ENCODE measurements around the gene ADSL. TPM values are rescaled to one million over a fixed set of nuclear protein-coding genes. Genes with fewer than 3 reads are reported as not detected.

Gene ADSL
- total and polyA plus RNA-seq, 2 of the 4 experiments (the other 2 are of a cell fraction): 93.6 to 229 TPM

DNA sequence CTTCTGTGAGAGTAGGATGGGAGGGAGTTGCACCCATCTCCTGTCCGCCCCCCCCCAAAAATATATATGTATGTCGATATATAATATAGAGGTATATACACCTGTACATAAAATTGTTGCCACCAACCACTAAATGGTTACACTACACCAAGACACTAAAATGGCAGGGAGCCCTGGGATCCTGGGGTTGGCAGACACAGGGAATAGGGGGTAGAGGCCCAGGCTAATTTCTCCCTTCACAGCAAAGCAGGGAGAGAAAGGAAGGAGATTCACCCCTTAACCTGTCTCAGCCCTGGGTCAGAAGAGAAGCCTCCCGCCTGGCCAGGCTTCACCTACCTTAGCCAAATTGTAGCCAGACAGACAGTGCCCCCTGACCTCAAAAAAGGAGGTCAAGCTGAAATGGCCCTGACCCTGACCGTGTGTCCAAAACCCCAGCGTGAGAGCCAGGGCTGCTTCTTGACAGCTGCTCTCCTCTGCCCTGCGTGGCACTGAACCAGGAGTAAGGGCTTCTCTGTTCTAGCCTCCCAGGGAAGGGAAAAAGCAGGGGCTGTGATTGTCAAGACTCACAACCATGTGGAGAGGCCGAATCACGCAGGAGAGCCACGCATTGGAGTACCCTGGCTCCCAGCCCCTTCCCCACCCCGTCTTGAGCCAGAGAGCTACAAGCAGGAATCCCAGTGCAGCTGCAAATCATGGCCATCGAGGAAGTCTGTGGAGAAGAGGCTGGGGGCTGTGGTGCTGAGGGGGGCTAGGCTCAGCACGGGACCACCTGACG lies 64.6 kb downstream of the ADSL start (continued):
- no peak for TF ChIP-seq RAD21 (IDR thresholded peaks at IDR 0.05; ENCODE audit: low read length)

DNA sequence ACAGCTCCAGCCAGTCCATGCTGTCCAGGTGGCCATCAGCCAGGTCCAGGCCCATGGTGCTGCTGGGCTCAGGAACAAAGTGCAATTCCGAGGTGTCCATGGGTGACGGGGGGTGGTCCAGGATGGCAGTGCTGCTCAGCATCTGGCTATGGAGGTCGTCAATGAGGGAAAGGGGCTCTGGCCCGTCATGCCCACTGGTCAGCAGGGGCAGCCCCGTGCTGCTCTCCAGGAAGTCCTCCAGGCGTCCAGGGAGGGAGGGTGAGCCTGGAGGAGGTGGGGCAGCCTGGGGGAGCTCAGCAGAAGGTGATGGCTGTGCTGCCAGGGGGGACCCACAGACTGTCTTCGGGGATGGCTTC lies 65.2 kb downstream of the ADSL start:
- peaks cover 65% of the 10 kb centered on the region for H3K36me3 ChIP-seq (ENCODE audit: control insufficient read depth, insufficient read depth, low read length)
- H3K9me3 ChIP-seq (ENCODE audit: control insufficient read depth, insufficient read depth, low read length): no peaks in the 10 kb centered on the region
- ChIA-PET POLR2A (ENCODE audit: unreplicated experiment) (no interaction called here), CTCF (no interaction called here)
- H3K4ac ChIP-seq (ENCODE audit: low read depth, low read length): no peak overlapping the region
- H3K27me3 ChIP-seq (ENCODE audit: control insufficient read depth, insufficient read depth, low read length): no peaks in the 10 kb centered on the region
- no peak overlapping the region for H3K27ac ChIP-seq (ENCODE audit: insufficient read depth, low read length)
- H4K20me1 ChIP-seq (ENCODE audit: insufficient read depth, low read length): peaks cover 34% of the 10 kb centered on the region
- no peak overlapping the region for H2BK15ac ChIP-seq (ENCODE audit: low read depth, low read length)
- WGBS, 2 experiments (ENCODE audit: extremely low coverage in 2 of 2, insufficient read length in 1 of 2): 100% methylated on average over 1 of the region's 7 CpGs; no CpG with 5 or more reads in 1 of the 2 experiments
- H4K5ac ChIP-seq (ENCODE audit: low read depth, low read length): no peak overlapping the region
- intact Hi-C loops (cut with micrococcal nuclease) (no loop called here), in situ Hi-C loops (cut with MboI; ENCODE audit: low sequenced_read_pairs) (no loop called here), dilution Hi-C loops (cut with HindIII; ENCODE audit: low sequenced_read_pairs, unreplicated experiment) (no loop called here)
- peaks cover 8% of the 10 kb centered on the region; the same call in 1 of the 2 replicates for H3K4me1 ChIP-seq (ENCODE audit: control insufficient read depth, insufficient read depth, low read length)
- H3K14ac ChIP-seq (replicated peaks; ENCODE audit: low read depth, low read length): no peak overlapping the region
- H2AK5ac ChIP-seq (ENCODE audit: low read depth, low read length): no peak overlapping the region
- H3K9me1 ChIP-seq (ENCODE audit: insufficient read depth, low read length): peaks cover 13% of the 10 kb centered on the region; the same call in 1 of the 2 replicates
- no peak overlapping the region for H4K91ac ChIP-seq (ENCODE audit: insufficient read depth, low read depth, low read length)
- H3K23ac ChIP-seq (ENCODE audit: low read depth, low read length): no peak overlapping the region
- peaks cover 19 to 56% of the 10 kb centered on the region in 2 experiments for H3K79me1 ChIP-seq (ENCODE audit: low read depth in 1 of 2, low read length in 2 of 2)
- H4K8ac ChIP-seq (ENCODE audit: low read depth in 2 of 2, low read length in 2 of 2): no peak overlapping the region
- no peak for DNase-seq
- no peak overlapping the region for H3K18ac ChIP-seq (ENCODE audit: low read depth, low read length)
- H2AFZ ChIP-seq (replicated peaks; ENCODE audit: low read length, poor library complexity): no peak overlapping the region
- no peak overlapping the region for H3K9ac ChIP-seq (ENCODE audit: low read depth, low read length)
- no peak overlapping the region for H3K4me2 ChIP-seq (ENCODE audit: low read depth, low read length)
- BruUV-seq (replicated peaks): no TSS peak
- ATAC-seq (ENCODE audit: low read depth): no peak
- no peak overlapping the region for H2BK120ac ChIP-seq (ENCODE audit: low read depth, low read length)
- H3K56ac ChIP-seq (ENCODE audit: extremely low read depth, insufficient read depth, low read length): no peak overlapping the region
- H2BK20ac ChIP-seq (ENCODE audit: low read depth, low read length): no peak overlapping the region
- H2BK5ac ChIP-seq (ENCODE audit: low read depth, low read length, poor library complexity, severe bottlenecking): no peak overlapping the region
- no peak overlapping the region for H3K4me3 ChIP-seq (ENCODE audit: insufficient read depth, low read depth, low read length)
- H2AK9ac ChIP-seq (replicated peaks; ENCODE audit: low read depth, low read length, poor library complexity): peak overlapping the region; percentile 9
- TF ChIP-seq, protein P1, sequence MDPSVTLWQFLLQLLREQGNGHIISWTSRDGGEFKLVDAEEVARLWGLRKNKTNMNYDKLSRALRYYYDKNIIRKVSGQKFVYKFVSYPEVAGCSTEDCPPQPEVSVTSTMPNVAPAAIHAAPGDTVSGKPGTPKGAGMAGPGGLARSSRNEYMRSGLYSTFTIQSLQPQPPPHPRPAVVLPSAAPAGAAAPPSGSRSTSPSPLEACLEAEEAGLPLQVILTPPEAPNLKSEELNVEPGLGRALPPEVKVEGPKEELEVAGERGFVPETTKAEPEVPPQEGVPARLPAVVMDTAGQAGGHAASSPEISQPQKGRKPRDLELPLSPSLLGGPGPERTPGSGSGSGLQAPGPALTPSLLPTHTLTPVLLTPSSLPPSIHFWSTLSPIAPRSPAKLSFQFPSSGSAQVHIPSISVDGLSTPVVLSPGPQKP (IDR thresholded peaks at IDR 0.05; ENCODE audit: borderline replicate concordance, low read depth, low read length): no peak
- TF ChIP-seq RCOR1 (IDR thresholded peaks at IDR 0.05; ENCODE audit: insufficient replicate concordance, low read length) (no peak), FOS (IDR thresholded peaks at IDR 0.05; ENCODE audit: low read depth, low read length) (no peak), RFX5 (IDR thresholded peaks at IDR 0.05; ENCODE audit: low read depth, low read length) (no peak), CEBPB (IDR thresholded peaks at IDR 0.05; ENCODE audit: low read depth, low read length) (no peak), NFE2L2 (IDR thresholded peaks at IDR 0.05; ENCODE audit: low read depth, low read length) (no peak), RAD21 (IDR thresholded peaks at IDR 0.05; ENCODE audit: low read length) (no peak), POLR2A (IDR thresholded peaks at IDR 0.05; ENCODE audit: low read depth, low read length) (no peak), SMC3 (IDR thresholded peaks at IDR 0.05; ENCODE audit: low read depth, low read length) (no peak), BHLHE40 (IDR thresholded peaks at IDR 0.05; ENCODE audit: low read depth, low read length) (no peak), MAFK (IDR thresholded peaks at IDR 0.05; ENCODE audit: low read depth, low read length) (no peak), MAZ (IDR thresholded peaks at IDR 0.05; ENCODE audit: borderline replicate concordance, low read depth, low read length) (no peak), MXI1 (IDR thresholded peaks at IDR 0.05; ENCODE audit: borderline replicate concordance, low read depth, low read length) (no peak), CHD1 (IDR thresholded peaks at IDR 0.05; ENCODE audit: low read depth, low read length) (no peak)
- TF ChIP-seq, protein P2, sequence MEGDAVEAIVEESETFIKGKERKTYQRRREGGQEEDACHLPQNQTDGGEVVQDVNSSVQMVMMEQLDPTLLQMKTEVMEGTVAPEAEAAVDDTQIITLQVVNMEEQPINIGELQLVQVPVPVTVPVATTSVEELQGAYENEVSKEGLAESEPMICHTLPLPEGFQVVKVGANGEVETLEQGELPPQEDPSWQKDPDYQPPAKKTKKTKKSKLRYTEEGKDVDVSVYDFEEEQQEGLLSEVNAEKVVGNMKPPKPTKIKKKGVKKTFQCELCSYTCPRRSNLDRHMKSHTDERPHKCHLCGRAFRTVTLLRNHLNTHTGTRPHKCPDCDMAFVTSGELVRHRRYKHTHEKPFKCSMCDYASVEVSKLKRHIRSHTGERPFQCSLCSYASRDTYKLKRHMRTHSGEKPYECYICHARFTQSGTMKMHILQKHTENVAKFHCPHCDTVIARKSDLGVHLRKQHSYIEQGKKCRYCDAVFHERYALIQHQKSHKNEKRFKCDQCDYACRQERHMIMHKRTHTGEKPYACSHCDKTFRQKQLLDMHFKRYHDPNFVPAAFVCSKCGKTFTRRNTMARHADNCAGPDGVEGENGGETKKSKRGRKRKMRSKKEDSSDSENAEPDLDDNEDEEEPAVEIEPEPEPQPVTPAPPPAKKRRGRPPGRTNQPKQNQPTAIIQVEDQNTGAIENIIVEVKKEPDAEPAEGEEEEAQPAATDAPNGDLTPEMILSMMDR (conservative IDR thresholded peaks at IDR 0.05; ENCODE audit: low read depth, low read length): no peak
